GM19463 (cell line): ENCODE data around the gene SLC19A1.
A peak's percentile ranks its signal among the peaks of the same experiment; 100 is the strongest.

ENCODE experiments used
- ATAC-seq: cut with Tn5 transposase; IDR thresholded peaks from one replicate; pipeline ENCODE4 v1.9.1; 2021; ENCODE audit warnings: mild to moderate bottlenecking, moderate library complexity; ENCODE audit not compliant: unreplicated experiment

SLC19A1 gene

DNA sequence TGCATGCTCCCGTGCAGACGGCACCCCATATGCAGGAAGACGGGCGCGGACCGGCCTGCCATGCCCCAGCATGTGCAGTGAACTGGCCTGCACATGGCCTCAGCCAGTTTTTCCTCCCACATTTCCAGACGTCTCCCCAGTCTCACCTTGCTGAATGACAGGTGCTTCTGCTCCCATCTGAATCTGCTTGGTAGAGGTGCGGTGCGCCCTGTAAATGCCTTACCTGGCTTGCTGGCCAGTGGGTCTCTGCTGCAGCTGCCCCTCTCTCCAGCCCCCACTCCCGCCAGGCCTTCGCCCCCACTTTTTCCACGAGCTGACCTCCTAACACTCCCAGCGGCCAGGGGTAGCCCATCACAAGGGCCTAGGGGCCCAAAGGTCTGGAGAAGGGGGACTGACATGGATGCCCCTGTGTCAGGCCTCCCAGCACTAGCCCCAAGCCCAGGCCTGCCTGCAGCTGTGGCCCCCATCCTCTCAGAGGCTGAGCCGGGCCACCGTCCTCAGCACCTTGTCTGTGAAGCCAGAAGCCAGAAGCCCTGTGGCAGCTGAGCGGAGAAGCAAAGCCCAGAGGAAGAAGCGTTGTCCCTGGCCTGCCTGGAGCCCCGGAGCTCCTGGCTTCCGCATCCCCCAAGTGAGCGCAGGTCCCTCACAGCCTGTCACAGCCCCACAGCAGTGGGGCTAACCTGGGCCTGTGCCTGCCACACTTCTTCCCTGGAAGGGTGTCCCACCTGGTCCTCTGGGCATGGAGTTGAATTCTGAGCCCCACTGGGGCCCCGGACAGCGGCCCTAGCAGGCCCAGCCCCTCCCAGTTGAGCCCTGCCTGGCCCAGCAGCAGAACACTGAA lies 3.7 kb upstream of the SLC19A1 start:
- no peak for ATAC-seq

DNA sequence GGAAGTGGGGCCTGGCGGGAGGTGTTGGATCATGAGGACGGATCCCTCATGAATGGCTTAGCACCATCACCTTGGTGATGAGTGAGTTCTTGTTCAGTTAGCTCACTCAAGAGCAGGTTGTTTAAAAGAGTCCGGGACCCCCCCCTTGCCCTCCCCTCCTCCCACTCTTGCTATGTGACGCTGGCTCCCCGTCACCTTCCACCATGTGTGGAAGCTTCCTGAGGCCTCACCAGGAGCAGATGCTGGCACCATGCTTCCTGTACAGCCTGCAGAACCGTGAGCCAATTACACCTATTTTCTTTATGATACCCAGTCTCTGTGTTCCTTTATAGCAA lies 3.0 kb upstream of the SLC19A1 start:
- no peak for ATAC-seq

DNA sequence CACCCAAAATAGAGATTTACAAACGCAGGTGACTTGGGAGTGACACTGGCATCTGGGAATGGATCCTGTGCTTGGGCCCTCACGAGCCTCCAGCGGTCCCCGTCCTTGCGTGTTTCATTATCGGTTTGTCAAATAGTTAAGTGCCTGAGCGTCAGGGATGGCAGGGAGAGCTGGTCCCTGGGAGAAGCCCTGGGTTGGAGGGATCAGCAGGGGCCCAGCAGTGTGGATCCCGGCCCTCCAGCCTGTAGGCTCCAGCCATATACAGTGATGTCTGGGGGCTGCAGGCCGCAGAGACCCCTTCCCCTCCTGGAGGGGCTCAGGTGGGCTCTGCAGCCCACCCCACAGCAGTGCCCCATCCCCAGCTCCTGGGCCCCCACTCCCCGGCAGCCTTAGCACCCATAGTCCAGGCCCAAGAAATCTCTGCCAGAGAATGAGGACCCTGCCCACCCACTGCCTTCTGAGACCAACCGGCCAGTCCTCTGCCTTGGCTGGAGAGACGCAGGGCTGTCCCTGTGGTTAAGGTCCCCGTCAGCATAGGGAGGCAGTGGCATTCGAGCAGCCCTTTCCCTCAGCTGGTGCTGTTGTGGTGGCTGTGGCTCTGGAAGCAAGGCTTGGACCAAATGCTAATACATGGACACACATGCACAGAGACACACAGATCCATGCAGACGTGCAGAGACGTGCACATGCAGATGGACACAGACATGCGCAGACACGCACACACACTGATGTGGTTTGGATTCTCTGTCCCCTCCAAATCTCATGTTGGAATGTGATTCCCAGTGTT lies 2.4 kb upstream of the SLC19A1 start:
- ATAC-seq = no peak

DNA sequence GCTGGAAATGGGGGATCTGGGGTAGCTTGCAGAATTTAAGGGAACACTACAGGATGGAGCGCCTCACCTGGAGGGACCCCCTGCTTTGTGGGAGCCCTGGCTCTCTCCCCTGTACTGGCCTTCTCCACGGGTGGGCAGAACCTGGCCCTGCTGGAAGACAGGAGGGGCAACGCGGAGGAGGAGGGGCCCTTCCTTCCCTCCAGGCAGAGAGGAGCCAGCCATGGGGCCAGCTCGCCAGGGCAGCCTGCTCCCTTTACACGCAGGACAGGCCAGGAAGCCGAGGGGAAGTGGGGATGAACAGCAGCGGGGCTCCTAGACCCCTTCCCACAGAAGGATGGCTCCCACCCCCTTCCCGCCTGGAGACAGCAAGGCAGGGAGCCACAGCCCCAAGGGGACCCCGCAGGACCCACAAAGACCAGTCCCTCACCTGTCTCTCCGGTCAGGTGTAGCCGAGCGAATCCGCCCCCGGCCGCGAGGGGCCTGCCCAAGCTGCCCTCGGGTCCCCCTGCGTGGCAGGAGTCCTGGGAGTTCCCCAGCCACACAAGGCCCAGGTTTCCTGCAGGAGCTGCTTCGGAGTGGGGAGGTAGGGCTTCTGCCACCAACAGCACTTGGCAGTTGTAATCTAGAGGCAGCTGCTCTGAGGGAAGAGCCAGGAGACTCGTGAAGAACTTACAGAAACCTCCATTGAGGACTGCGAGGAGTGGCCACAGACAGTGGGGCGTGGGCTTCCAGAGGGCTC lies 1.6 kb upstream of the SLC19A1 start:
- no peak for ATAC-seq

DNA sequence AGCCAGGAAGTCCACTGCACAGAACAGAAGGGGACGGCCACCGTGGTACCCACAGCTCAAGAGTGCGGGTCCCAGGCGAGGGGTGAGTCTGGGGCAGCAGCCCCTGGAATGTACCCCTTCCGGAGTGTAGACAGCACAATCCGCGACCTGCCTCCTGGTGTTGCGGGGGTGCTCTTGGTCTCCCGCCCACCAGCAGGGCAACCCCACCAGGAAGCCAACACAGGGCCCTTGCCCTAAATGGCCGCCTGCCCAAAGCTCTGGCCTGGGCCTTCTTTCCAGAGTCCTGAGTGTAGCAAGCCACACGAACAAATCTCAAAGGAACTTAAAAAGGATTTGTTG lies 1.1 kb upstream of the SLC19A1 start:
- no peak for ATAC-seq

DNA sequence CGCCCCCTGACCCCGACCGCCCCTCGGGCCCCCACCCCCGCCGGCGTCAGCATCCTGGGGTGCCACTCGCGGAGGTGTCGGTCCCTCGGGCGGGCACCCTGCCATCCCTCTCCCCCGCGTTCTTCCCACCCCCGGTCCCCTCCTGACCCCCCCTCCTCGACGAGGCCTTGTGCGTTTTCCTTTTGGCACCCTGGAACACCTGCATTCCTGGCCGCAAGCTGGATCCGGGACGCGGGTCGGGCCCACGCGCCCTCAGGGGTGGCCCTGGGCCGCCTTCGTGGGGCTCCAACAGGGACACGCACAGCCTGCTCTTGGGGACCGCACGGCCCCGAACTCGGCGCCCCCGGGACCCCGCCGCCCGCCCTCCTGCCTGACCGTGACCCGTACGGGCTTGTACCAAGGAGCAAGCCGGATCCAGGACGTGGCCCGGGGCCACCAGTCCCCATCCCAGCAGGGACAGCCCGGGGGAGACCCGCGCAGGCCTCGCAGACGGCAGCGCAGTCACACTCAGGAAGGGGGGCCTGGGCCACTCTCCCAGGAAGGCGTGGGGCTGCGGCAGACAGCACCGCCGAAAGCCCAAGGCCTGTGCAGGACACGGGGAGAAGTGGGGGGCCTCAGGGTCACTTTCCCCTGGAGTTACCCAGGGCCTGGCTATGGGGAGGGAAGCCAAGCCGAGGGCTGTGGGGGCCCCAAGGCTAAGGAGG lies 579 bp upstream of the SLC19A1 start:
- no peak for ATAC-seq

DNA sequence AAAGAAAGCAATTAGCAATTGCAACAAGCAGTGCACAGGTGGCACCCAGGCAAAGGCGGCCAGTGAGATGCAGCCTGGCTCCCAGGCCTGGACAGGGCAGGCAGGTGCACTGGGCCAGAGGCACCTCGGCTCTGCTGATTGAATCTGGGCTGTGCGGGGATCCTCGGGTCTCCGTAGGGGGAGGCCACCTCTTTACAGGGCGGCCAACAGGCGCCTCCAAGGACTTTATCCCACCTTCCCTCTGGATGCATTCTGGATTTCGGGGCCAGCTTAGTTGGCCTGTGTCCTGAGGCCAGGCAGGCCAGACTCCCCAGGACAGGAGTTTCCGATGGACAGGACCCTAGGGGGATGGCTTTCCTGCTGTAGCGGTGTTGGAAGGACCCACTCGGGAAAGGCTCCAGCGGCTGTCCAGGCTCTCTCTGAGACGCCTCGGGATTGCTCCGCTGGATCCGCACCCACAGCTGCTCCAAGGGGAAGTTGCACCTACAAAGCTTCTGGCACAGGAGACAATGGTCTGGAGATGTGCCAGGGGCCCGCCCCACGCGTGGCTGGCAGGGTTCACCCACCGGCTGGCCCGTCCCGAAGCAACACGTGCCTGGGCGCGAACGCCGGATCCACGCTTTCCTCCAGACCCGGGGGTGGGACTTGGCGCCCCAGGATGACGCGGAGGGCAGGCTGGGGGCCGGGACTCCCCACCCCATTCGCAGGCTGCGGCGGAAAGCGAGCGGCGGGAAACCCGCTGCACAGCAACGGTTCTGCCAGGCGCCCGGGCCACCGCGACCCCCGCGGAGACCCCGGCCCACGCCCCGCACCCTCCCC lies 810 bp downstream of the SLC19A1 start:
- peak; percentile 70 for ATAC-seq

DNA sequence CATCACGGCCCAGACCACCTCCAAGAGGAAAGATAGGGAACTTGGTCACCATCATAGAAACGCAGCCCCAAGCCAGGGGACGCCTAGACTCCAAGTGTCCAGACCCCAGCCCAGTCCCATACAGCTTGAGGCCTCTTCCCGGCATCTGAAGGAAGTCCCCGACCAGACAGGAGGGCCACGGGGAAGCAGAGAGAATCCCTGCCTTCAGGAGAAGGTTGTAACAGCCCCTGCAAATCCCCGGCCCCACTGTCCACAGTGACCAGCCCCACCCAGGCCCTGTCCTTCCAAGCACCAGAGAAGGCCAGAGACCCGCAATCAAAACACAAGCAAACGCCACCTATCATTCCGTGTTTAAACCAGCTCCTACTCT lies 1.7 kb downstream of the SLC19A1 start:
- no peak for ATAC-seq

DNA sequence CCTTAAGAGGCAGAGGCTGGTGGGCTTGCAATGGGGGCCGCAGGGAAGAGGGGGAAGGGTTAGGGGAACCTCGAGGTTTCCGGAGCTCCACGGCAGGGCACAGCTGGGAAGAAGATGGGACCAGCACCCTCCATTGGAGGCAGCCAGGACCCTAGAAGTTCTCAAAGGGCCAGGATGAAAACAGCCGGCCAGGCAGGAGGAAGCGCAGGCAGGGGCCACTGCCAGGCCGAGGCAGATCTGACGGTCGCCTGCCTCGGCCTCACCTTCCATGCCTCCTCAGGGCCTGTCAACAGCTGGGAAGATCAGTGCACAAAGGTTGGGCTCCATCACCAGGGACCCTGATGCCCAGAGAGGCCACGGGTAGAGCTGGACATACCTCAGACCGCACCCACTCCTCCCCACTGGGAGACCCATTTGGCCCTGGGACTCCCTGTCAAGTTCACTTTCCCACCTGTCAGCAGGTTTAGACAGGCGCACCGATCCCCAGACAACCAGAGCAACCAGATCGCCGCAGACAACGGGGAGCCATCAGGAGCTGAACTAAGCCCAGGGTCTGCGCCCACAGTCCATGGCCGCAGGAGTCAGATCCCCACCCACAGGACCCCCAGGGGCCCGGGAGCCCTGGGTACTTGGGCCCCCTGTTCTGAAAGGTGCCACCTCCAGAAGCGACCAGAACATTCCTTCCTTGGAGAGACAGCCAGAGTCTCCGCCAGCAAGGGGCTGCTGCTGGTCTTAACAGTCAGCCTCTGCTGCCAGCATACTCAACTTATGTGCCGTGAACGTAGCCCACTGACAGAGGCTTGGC lies 2.2 kb downstream of the SLC19A1 start:
- no peak for ATAC-seq

DNA sequence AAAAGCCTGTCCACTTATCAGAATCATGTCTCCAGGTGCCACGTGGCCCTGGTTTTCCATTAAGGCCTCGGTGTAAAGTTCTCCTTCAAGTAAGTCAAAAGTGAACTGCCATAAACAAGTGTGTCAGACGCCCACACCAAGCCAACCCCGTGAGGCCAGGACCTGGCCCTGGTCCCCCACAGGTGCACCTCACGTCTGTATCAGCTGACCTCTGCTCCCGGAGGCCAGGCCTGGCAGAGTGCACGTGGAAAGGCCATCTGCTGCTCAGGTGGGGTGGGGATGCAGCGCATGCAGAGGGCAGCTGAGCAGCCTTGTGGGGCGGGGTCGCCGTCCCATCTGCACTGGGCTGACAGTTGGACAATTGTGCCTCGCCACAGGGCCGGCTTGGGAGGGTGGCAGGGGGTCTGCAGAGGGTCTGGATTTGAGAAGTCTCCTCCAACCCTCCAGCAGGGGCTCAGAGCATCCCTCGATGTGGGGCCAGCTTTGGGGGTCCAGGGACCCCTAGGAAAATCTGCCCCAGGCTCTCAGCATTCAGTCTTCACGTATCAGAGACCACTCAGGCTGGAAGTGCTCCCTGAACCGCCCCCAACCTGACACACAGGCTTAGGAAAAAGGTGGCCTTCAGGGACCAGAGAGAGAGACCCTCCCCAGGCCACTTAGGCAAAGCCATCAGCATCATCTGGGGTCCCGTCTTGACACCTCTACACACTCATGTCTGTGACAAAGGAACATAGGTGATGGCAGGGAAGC lies 3.0 kb downstream of the SLC19A1 start:
- no peak for ATAC-seq

DNA sequence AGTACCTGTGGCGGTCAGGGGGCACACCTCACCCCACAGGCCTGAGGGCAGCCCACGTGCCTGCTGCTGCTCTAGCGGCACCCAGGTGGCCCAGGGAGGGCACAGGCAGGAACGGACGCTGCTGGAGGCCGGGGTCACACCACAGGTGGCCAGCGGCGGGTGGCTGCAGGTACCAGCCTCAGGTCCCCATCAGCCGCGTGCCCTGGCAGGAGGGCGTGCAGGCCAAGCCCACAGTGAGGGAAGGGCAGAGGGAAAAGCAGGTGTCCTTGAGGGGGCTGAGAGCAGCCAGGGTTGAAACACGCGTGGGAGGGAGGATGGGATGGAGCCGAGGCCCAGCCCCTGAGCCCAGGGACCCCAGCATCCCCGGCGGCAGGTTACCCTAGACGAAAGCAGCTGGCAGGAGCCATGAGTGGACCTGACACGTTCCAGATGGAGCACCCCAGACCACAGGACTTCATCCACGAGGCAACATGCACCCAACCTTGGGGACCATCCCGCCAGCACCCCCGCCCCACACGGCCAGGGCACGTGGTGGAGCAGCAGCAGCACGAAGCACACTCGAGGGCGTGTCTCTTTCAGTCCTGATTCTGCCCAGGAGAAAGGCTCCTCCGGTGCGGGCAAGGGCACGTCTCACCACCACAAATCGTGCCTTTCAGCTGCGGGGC lies 3.7 kb downstream of the SLC19A1 start:
- no peak for ATAC-seq

DNA sequence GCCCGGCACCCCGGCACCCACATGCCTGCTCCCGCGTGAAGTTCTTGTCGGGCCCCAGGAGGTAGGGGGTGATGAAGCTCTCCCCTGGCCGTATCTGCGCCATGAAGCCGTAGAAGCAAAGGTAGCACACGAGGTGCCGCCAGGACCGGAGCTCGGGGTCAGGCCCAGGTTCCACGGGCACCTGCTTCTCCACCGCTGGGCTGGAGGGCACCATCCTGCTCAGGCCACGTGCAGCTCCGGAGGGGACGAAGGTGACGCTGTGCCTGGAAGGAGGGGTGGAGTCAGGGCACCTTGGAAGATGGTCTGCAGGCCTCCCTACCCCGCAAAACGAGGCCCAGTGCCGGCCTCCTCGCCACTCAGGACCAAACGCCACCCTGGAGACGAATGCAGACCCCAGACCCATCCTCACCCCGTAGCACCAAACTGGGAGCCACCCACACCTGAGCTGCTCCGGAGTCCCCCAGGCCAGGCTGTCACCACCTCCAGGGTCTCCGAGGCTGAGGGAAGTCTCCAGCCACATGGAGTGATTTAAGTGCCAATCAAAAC lies 4.4 kb downstream of the SLC19A1 start:
- no peak for ATAC-seq

DNA sequence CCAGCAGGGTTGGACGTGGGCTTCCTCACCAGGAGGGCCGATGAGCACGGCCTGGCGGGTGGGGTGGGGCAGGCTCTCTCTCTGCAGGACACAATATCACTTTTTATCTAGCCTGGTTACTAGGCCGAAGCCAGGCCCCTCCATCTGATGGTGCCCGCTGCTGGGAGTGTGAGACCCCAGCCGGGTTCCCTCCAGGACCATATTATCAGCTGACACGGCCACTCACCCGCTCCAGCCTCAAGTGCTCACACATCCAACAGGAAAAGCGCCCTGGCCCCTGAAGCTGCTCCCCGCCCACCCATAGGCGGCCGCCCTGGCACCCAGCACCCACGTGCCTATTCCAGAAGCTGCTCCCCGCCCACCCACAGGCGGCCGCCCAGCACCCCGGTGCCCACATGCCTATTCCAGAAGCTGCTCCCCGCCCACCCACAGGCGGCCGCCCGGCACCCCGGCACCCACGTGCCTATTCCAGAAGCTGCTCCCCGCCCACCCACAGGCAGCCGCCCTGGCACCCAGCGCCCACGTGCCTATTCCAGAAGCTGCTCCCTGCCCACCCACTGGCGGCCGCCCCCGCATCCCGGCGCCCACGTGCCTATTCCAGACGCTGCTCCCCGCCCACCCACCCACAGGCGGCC lies 5.0 kb downstream of the SLC19A1 start:
- no peak for ATAC-seq

DNA sequence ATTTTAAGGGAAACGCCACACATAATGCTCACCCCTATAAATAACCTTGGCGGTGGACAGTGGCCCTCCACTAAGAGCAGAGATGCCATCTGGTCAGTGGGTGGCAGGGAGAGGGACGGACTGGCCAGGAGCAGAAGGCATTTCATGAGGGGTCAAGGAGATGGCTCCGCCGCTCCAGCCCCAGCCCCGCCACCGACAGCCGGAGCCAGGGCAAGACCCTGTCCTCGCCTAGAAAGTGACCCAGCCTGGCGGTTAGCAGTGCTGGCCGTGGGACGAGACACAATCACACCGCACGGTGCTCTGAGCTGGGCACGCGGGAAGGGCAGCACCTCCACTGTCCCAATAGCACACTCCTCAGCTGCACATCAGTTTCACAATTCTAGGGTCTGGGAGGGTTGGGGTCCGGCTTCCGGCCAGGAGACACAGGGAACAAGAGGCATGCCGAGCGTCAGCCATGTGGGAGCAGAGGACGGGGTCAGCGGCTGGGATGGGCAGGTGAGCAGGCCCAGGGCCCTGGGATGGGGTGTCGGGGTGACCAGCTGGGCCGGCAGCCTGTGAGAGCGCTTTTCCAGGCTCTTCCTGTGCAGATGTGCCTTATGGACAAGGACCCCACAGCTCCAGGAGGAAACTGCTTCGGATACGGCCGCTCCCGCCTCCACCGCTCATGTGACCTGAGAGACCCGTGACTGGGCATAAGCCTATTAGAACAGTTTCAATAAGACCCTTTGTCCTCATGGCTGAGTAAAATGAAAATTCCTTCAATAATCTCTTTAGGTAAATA lies 5.7 kb downstream of the SLC19A1 start:
- ATAC-seq = no peak

DNA sequence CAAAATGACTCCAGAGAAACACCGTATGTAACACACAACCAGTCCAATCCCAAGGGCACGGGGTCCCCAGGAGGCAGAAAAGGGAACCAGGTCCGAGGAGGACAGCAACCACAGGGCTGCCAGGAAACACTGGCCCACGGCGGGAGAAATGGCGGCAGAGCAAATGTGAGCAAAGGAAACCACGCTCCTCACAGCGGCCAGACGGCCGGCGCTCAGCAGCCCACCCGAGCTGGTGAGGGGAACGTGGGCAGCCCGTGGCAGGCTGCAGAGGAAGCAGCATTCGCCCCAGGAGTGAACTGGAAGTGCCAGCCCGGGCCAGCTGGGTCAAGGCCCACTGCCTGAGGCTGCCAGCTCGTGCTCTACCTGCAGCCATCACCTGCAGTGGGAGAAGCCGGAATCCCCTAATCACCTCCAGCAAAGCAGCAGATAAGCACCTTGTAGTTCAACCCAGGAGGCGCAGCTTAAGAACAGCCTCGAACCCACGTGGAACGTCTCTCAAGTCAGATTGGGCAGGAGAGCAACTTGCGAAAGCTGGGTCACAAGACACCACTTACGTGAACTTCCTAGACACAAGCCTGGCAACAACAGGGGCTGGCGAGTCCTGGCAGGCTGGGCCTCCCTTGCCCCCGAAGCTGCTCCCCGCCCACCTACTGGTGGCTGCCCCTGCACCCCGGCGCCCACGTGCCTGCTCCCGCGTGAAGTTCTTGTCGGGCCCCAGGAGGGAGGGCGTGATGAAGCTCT lies 6.7 kb downstream of the SLC19A1 start:
- ATAC-seq = no peak

DNA sequence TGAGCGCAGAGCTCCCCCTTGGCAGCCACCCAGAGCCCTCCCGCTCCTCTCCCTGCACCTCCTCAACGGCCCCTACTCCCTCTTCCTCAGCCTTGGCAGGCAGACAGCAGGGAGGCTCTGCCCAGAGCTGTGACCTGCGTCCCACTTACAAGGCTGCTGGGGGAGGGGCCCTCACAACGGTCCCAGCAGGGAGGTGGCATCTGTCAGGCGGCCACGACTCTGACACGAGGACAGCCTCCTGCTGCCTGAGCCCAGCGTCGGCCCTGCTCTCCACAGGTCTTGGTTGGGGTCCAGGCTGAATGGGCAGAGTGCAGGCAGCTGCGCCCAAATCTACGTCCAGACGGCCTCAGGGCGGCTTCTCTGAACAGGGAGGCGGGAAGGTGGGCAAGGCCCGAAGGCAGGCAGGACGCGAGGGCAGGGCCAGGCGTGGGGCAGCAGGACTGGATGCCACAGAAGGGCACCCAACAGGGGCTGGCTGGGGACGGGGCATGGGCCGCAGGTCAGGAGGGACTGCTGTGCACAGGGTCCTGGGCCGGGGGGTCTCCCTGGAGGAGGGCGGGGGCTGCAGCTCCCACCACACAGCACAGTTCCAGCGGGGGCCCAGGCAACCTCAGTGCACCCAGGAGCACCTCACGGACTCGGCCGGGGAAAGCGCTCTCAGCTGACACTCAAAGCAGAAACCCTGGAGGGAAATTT lies 7.5 kb downstream of the SLC19A1 start:
- ATAC-seq = no peak
